Caco-2 (cell line): Measurements from ENCODE around the gene SLC46A2. TPM values are rescaled to one million over a fixed set of nuclear protein-coding genes. Genes with fewer than 3 reads are reported as not detected.

ENCODE experiments used
- BruUV-seq: library from RNA; stranded (reverse); fragments of 400-500 nt; replicated peaks from 2 replicates; lab custom pipeline; 2021; lab: Mats Ljungman, UMichigan
- CTCF ChIA-PET: fragments of 300-600 bp; sonication (Branson Sonifier 250); formaldehyde crosslinking; loops from one replicate; lab custom pipeline; 2022; ENCODE audit warnings: antibody characterized with exemption; lab: Charles Lee
- POLR2A ChIA-PET: fragments of 300-600 bp; sonication (Branson Sonifier 250); formaldehyde crosslinking; loops from one replicate; lab custom pipeline; 2022; ENCODE audit warnings: antibody characterized with exemption; lab: Charles Lee
- DNase-seq, 2 experiments: peaks; one replicate each; pipeline versions ENCODE4 v3.0.0 to v3.0.0-alpha.2; 2020 to 2022
- H3K27me3 ChIP-seq: replicated peaks from 2 replicates; pipeline ENCODE4 v1.6.0; 2011; ENCODE audit warnings: low read length; ENCODE audit not compliant: control insufficient read depth, insufficient read depth
- H3K36me3 ChIP-seq: 2 replicates; pipeline ENCODE4 v1.5.1; 2011; ENCODE audit warnings: low read length; ENCODE audit not compliant: control insufficient read depth, insufficient read depth
- H3K4me1 ChIP-seq: fragments of 250-450 bp; sonication (Bioruptor Pico); 2 replicates; pipeline ENCODE4 v1.5.1; 2020; ENCODE audit warnings: mild to moderate bottlenecking
- H3K4me3 ChIP-seq: 2 replicates; pipeline ENCODE4 v1.5.1; 2011; ENCODE audit warnings: low read depth, mild to moderate bottlenecking, control low read depth, low read length
- H3K9me3 ChIP-seq: fragments of 250-450 bp; sonication (Bioruptor Pico); 2 replicates; pipeline ENCODE4 v1.5.1; 2020; ENCODE audit warnings: mild to moderate bottlenecking, moderate library complexity
- H3K27ac Mint-ChIP-seq: one replicate; pipeline ENCODE4 v1.8.0; 2022; ENCODE audit warnings: mixed read lengths; ENCODE audit not compliant: unreplicated experiment
- H3K27me3 Mint-ChIP-seq: one replicate; pipeline ENCODE4 v1.8.0; 2022; ENCODE audit warnings: mixed read lengths; ENCODE audit not compliant: insufficient read depth, unreplicated experiment
- H3K36me3 Mint-ChIP-seq: one replicate; pipeline ENCODE4 v1.8.0; 2022; ENCODE audit warnings: mild to moderate bottlenecking, mixed read lengths; ENCODE audit not compliant: insufficient read depth, unreplicated experiment
- H3K4me1 Mint-ChIP-seq: one replicate; pipeline ENCODE4 v1.8.0; 2022; ENCODE audit warnings: low read depth, mixed read lengths; ENCODE audit not compliant: unreplicated experiment
- H3K4me3 Mint-ChIP-seq: one replicate; pipeline ENCODE4 v1.8.0; 2022; ENCODE audit warnings: mild to moderate bottlenecking, moderate library complexity, mixed read lengths; ENCODE audit not compliant: unreplicated experiment
- H3K9me3 Mint-ChIP-seq: one replicate; pipeline ENCODE4 v1.8.0; 2022; ENCODE audit warnings: mixed read lengths; ENCODE audit not compliant: unreplicated experiment
- intact Hi-C: fragments of 100-400 bp; cut with micrococcal nuclease; formaldehyde crosslinking; loops from one replicate; pipeline ENCODE4 v1.10.0; 2022; ENCODE audit not compliant: unreplicated experiment
- total RNA-seq: library from RNA; stranded (reverse); gene quantifications from 2 replicates; pipeline ENCODE4 v1.2.3, GENCODE V29; 2022
- TF ChIP-seq, protein P1 (sequence below), 2 experiments: fragments of 200-600 bp in 1 of 2; IDR thresholded peaks; 1 replicate in 1 of 2; 2 replicates in 1 of 2; pipeline versions ENCODE4 v1.5.1 to v1.8.0; 2011 to 2022; ENCODE audit warnings: antibody characterized with exemption in 1 of 2, control low read depth in 1 of 2, inconsistent platforms in 1 of 2, low read depth in 1 of 2, low read length in 1 of 2, mild to moderate bottlenecking in 1 of 2, moderate library complexity in 1 of 2; ENCODE audit not compliant: insufficient read depth in 1 of 2, severe bottlenecking in 1 of 2, unreplicated experiment in 1 of 2

Gene SLC46A2
- total RNA-seq, 1 experiment from 2014 or later: not detected

GRCh38 chr9:112863214-112863613, 27.5 kb downstream of the SLC46A2 start:
- Mint-ChIP-seq H3K27me3 (no peaks in the 10 kb centered on the region), H3K9me3 (peaks cover 9% of the 10 kb centered on the region), H3K4me1 (peaks cover 11% of the 10 kb centered on the region), H3K27ac (no peak overlapping the region), H3K4me3 (no peak overlapping the region), H3K36me3 (peaks cover 23% of the 10 kb centered on the region)
- Histone ChIP-seq H3K4me3 (no peak overlapping the region), H3K4me1 (0 out of 2 replicates have a peak, but pooled peaks cover 5% of the 10 kb centered on the region), H3K9me3 (no peaks in the 10 kb centered on the region), H3K36me3 (peaks cover 2% of the 10 kb centered on the region; the same call in 1 of the 2 replicates), H3K27me3 (no peaks in the 10 kb centered on the region)
- DNase-seq: no peak
- CTCF ChIA-PET: no interaction called here
- intact Hi-C loops: no loop called here
- TF ChIP-seq, protein P1, sequence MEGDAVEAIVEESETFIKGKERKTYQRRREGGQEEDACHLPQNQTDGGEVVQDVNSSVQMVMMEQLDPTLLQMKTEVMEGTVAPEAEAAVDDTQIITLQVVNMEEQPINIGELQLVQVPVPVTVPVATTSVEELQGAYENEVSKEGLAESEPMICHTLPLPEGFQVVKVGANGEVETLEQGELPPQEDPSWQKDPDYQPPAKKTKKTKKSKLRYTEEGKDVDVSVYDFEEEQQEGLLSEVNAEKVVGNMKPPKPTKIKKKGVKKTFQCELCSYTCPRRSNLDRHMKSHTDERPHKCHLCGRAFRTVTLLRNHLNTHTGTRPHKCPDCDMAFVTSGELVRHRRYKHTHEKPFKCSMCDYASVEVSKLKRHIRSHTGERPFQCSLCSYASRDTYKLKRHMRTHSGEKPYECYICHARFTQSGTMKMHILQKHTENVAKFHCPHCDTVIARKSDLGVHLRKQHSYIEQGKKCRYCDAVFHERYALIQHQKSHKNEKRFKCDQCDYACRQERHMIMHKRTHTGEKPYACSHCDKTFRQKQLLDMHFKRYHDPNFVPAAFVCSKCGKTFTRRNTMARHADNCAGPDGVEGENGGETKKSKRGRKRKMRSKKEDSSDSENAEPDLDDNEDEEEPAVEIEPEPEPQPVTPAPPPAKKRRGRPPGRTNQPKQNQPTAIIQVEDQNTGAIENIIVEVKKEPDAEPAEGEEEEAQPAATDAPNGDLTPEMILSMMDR (IDR thresholded peaks at IDR 0.05; ENCODE audit: insufficient read depth in 1 of 2, low read depth in 1 of 2, low read length in 1 of 2, severe bottlenecking in 1 of 2, unreplicated experiment in 1 of 2): no peak
- POLR2A ChIA-PET: no interaction called here
- no TSS peak for BruUV-seq

DNA sequence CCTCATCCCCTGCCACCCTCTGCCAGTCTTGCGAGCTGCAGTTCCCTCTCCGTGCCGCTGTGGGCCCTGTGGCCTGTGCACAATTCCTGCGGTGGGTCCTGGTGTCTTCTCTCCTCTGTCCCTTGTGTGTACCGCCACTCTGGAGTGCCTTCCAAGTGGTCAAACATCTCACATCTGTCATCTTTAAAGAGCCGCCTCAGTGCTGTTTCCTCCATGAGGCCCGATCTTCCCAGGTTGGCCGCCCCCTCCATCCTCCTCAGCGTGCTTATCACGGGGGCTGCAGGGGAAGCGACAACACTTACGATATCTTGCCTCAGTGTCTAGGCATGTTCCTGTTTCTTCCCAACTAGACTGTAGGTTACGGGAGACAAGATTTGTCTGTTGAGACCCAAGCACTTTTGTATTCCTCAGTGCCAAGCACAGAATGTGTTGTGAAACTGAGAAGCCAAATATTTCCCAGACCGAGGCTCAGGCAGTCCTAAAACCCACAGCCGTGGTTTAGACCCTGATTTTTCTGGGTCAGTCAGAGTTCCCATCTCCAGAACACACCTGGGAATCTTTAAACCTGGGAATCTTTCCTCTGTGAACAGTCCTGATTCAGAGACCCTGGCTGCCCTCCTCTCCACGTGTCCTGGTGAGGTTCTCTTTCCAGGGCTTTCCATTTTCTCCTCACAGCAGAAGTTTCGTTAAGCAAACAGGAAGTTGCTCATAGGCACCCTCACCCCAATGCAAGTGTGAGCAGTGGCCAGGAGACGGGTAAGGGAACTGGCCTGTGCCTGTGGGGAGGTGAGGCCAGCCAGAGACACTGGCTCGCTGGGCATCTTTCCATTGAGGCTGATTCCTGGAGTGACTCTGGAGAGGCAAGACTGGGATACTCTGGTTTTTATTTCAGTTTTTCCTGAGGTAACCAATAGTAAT, 28.8 kb downstream of the SLC46A2 start:
- peaks cover 12% of the 10 kb centered on the region for H3K36me3 Mint-ChIP-seq
- no peak for DNase-seq
- H3K4me1 Mint-ChIP-seq: peaks cover under 1% of the 10 kb centered on the region
- Histone ChIP-seq H3K4me1 (no peaks in the 10 kb centered on the region), H3K36me3 (peaks cover 2% of the 10 kb centered on the region; the same call in 1 of the 2 replicates), H3K27me3 (no peaks in the 10 kb centered on the region), H3K9me3 (no peaks in the 10 kb centered on the region), H3K4me3 (no peak overlapping the region)
- H3K9me3 Mint-ChIP-seq: peaks cover under 1% of the 10 kb centered on the region
- TF ChIP-seq, protein P1 (IDR thresholded peaks at IDR 0.05; ENCODE audit: insufficient read depth in 1 of 2, low read depth in 1 of 2, low read length in 1 of 2, severe bottlenecking in 1 of 2, unreplicated experiment in 1 of 2): no peak
- POLR2A ChIA-PET: no interaction called here
- BruUV-seq: no TSS peak
- no peak overlapping the region for H3K4me3 Mint-ChIP-seq
- H3K27me3 Mint-ChIP-seq: no peaks in the 10 kb centered on the region
- intact Hi-C loops: no loop called here
- CTCF ChIA-PET: no interaction called here
- no peak overlapping the region for H3K27ac Mint-ChIP-seq

GRCh38 chr9:112861155-112861554, 29.5 kb downstream of the SLC46A2 start:
- Histone ChIP-seq H3K4me3 (no peak overlapping the region), H3K27me3 (no peaks in the 10 kb centered on the region), H3K36me3 (no peaks in the 10 kb centered on the region), H3K9me3 (no peaks in the 10 kb centered on the region), H3K4me1 (no peaks in the 10 kb centered on the region)
- BruUV-seq: no TSS peak
- TF ChIP-seq, protein P1 (IDR thresholded peaks at IDR 0.05; ENCODE audit: insufficient read depth in 1 of 2, low read depth in 1 of 2, low read length in 1 of 2, severe bottlenecking in 1 of 2, unreplicated experiment in 1 of 2): no peak
- peaks cover 12% of the 10 kb centered on the region for H3K36me3 Mint-ChIP-seq
- no peaks in the 10 kb centered on the region for H3K9me3 Mint-ChIP-seq
- H3K27me3 Mint-ChIP-seq: no peaks in the 10 kb centered on the region
- ChIA-PET POLR2A (no interaction called here), CTCF (no interaction called here)
- no peaks in the 10 kb centered on the region for H3K4me1 Mint-ChIP-seq
- no peak for DNase-seq
- intact Hi-C loops: no loop called here
- H3K4me3 Mint-ChIP-seq: no peak overlapping the region
- H3K27ac Mint-ChIP-seq: no peak overlapping the region
